Bronchus fibroblast of lung (primary cell): ENCODE measurements around the gene SPRR1A. TPM values are rescaled to one million over a fixed set of nuclear protein-coding genes. Genes with fewer than 3 reads are reported as not detected.

Experiments
- total RNA-seq: library from RNA; depleted of rRNA; stranded (reverse); fragments of >200 nt; gene quantifications from 2 replicates; pipeline ENCODE4 v1.2.3, GENCODE V29; 2015

Gene SPRR1A
- not detected in 2 replicates for total RNA-seq

GRCh38 chr1:152983743-152984142 lies at the start of gene SPRR1A:
Gene SPRR1A, plus strand, starts transcription at chr1:152984081. Its CDS starts 1,150 bp downstream, at chr1:152985231.

DNA sequence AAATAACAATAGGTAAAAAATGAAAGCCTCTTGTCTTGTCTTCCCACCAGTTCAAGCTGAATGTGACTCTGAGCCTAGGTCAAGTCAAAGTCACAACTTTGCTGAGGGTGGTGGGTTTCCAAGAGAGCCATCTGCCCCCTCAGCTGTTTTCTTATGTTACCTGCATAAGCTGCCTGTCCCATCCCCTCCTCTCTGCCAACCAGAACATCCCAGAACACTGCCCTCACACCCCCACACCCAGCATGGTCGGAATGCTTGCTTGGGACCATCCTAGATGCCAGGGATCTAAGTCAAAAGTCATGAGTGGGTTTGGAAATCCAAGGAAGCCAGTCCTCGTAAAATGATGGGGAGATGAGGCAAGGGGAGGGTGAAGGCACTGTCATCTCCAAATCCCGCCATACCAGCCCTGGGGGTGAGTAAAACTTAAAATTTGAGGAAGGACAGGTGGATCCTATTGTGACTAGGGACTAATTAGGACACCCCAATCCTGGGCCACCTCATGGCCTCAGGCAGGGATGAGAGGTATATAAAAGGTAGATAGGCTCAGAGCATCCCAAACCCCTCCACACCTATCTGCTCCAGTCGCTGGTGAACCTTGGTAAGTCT lies 37.1 kb upstream of the SPRR1A start, which contains the start of gene SPRR5:
TSS of gene SPRR5 (plus strand) at position 556 of the 606 bp plus-strand sequence. CDS start 1,349 bp downstream, outside the sequence.

GRCh38 chr1:152970495-152970894 lies 13.4 kb upstream of the SPRR1A start, which contains the start of gene SPRR4:
Gene SPRR4, plus strand, starts transcription at chr1:152970648. Its CDS starts 1,243 bp downstream, at chr1:152971891.

GRCh38 chr1:153001382-153001781 lies 17.5 kb downstream of the SPRR1A start, which contains the start of gene SPRR3:
Gene SPRR3, plus strand, starts transcription at chr1:153001749. Its CDS starts 1,272 bp downstream, at chr1:153003021.

DNA sequence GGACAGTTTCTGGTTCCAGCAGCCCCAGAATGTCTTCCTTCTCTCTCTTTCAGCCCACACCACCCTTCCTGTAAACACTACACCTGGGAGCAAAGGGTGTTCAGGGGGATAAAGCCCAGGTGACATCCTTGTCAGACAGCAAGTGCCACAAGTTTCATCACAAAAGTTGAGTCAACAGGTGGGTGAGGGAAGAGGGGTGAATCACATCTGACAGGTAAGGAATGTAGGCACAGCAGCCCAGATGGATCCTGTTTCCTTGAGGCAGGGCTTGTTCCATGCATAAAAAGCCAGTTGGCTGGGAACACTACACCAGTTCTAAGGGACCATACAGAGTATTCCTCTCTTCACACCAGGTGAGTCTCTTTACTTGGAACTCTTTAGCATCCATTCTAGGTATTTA lies 47.0 kb downstream of the SPRR1A start, which contains the start of gene SPRR1B:
TSS of gene SPRR1B (plus strand) at position 309 of the 400 bp plus-strand sequence. CDS start 1,143 bp downstream, outside the sequence.

Other genes with a start within 250 kb of the SPRR1A start
- not detected in 2 replicates for gene KPRP, start 226.1 kb upstream of the SPRR1A start, total RNA-seq
- not detected in 2 replicates for gene LCE1F, start 208.9 kb upstream of the SPRR1A start, total RNA-seq
- gene LCE1E, start 197.8 kb upstream of the SPRR1A start, total RNA-seq, result not detected in 2 replicates
- not detected in 2 replicates for gene LCE1D, start 187.4 kb upstream of the SPRR1A start, total RNA-seq
- not detected in 2 replicates for gene LCE1C, start 177.4 kb upstream of the SPRR1A start, total RNA-seq
- not detected in 2 replicates for gene LCE1B, start 172.1 kb upstream of the SPRR1A start, total RNA-seq
- not detected in 2 replicates for gene LCE1A, start 156.6 kb upstream of the SPRR1A start, total RNA-seq
- not detected in 2 replicates for gene LCE6A, start 141.2 kb upstream of the SPRR1A start, total RNA-seq
- not detected in 2 replicates for gene LCE7A, start 124.1 kb upstream of the SPRR1A start, total RNA-seq
- gene SMCP, start 105.8 kb upstream of the SPRR1A start, total RNA-seq, result not detected in 2 replicates
- not detected in 2 replicates for gene IVL, start 75.5 kb upstream of the SPRR1A start, total RNA-seq
- not detected in 2 replicates for gene SPRR5, start 36.9 kb upstream of the SPRR1A start, total RNA-seq
- not detected in 2 replicates for gene SPRR4, start 13.4 kb upstream of the SPRR1A start, total RNA-seq
- gene SPRR3, start 17.7 kb downstream of the SPRR1A start, total RNA-seq, result not detected in 2 replicates
- gene SPRR1B, start 47.1 kb downstream of the SPRR1A start, total RNA-seq, result not detected in 2 replicates
- not detected in 2 replicates for gene SPRR2D, start 57.0 kb downstream of the SPRR1A start, total RNA-seq
- not detected in 2 replicates for gene SPRR2A, start 73.4 kb downstream of the SPRR1A start, total RNA-seq
- gene SPRR2B, start 87.5 kb downstream of the SPRR1A start, total RNA-seq, result not detected in 2 replicates
- gene SPRR2E, start 110.4 kb downstream of the SPRR1A start, total RNA-seq, result not detected in 2 replicates
- gene SPRR2F, start 129.4 kb downstream of the SPRR1A start, total RNA-seq, result not detected in 2 replicates
- not detected in 2 replicates for gene SPRR2G, start 166.8 kb downstream of the SPRR1A start, total RNA-seq
- not detected in 2 replicates for gene LELP1, start 219.3 kb downstream of the SPRR1A start, total RNA-seq
- not detected in 2 replicates for gene PRR9, start 233.5 kb downstream of the SPRR1A start, total RNA-seq